ENCODE data around the gene NCR2.

The NCR2 gene

DNA sequence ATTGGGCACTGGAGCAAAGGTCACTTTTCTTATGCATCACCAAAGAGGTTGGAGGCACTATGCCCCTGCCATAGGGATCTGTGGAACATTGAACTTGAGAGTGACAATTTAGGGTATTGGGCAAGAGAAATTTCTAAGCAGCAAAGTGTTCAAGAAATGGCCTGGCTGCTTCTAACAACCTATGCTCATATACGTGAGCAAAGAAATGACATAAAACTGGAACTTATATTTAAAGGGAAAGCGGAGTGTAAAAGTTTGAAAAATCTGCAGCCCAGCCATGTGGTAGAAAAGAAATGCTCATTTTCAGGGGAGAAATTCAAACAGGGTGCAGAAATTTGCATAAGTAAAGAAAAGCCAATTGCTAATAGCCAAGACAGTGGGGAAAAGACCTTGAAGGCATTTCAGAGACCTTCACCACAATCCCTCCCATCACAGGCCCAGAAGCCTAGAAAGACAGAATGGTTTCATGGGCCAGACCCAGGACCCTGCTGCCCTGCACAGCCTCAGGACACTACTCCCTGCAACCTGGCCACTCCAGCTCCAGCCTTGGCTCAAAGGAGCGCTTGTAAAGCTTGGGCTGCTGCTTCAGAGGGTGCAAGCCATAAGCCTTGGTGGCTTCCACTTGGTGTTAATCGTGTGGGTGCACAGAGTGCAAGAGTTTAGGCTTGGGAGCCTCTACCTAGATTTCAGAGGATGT is 24.4 kb downstream of the NCR2 start:
- no peak for DNase-seq (ENCODE audit: low read depth in 3 of 3)

DNA sequence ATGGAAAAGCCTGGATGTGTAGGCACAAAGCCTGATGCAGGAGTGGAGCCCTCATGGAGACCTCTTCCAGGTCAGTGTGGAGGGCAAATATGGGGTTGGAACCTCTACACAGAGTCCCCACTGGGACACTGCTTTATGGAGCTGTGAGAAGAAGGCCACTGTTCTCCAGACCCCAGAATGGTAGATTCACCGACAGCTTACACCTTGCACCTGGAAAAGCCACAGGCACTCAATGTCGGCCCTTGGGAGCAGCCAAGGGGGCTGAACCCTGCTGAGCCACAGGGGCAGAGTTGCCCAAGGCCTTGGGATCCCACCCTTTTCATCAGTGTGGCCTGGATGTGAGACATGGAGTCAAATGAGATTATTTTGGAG is 24.9 kb downstream of the NCR2 start:
- no peak for DNase-seq (ENCODE audit: low read depth in 3 of 3)

DNA sequence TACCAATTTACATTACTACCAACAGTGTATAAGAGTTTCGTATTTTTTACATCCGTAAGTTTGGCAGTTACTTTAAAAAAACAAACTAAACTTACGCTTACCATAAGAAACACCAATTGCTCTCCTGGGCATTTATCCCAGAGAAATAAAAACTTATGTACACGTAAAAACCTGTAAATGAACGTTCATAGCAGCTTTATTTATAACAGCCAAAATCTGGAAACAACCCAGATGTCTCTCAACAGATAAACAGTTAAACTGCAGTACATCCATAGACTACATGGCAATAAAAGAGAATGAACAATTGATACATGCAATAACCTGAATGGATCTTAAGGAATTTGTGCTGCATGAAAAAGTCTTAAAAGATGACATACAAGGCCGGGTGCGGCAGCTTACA is 30.7 kb downstream of the NCR2 start:
- DNase-seq (ENCODE audit: low read depth in 3 of 3), result no peak

DNA sequence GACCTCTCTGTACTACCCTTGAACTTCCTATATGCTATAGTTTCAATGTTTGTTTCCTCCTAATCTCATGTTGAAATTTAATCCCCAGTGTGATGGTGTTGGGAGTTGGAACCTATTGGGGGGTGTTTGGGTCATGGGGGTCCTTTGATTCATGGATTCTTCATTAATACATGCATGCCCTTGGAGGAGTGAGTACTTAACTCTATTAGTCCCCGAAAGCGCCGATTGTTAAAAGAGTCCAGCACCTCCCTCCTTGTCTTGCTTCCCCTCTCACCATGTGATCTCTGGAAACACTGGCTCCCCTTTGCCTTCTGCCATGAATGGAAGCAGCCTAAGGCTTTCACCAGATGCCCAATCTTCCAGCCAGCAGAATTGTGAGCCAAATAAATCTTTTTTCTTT is 31.7 kb downstream of the NCR2 start:
- DNase-seq (ENCODE audit: low read depth in 3 of 3), result no peak

DNA sequence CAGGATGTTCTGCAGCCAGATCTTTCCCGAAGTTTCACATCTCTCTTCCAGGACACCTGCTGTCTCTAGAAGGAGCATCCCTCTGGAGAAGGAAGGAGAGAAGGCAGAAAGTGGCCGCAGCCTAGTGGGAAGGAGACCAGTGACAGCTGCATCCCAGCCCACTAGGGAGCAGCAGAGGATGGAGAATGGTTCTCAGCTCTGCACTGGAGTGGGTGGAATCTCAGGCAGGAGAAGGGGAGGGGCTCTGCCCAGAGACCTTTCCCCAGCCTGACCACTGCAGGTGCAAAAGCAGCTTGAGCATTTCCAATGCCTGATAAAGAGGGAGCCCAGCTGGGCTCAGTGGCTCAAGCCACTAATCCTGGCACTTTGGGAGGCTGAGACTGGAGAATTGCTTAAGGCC is 32.3 kb downstream of the NCR2 start:
- DNase-seq (ENCODE audit: low read depth in 3 of 3), result no peak

DNA sequence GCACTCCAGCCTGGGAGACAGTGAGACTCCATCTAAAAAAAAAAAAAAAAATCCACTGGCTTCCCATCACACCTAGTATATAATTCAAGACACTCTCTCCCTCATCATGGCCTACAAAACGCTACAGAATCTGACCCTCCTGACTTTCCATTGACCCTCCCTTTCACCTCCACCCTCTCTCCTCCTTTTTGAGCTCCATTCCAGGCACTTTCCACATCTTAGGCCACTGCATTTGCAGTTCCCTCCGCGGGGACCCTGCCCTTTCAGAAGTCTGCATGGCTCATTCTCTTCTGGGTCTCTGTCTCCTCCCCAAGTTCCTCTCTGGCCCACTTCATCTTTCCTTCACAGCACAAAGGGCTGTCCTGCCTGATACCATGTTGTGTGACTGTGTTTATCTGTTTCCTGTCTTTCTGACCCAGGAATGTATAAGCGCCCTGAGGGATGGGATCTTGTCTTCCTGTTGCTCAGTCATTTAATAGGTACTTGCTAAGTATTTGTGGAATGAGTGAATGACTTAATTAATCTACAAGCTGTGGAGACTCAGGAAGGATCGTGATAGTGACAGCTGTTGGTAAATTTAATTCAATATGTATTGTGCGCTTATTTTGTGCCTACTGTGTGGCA is 35.2 kb downstream of the NCR2 start:
- no peak for DNase-seq (ENCODE audit: low read depth in 3 of 3)

DNA sequence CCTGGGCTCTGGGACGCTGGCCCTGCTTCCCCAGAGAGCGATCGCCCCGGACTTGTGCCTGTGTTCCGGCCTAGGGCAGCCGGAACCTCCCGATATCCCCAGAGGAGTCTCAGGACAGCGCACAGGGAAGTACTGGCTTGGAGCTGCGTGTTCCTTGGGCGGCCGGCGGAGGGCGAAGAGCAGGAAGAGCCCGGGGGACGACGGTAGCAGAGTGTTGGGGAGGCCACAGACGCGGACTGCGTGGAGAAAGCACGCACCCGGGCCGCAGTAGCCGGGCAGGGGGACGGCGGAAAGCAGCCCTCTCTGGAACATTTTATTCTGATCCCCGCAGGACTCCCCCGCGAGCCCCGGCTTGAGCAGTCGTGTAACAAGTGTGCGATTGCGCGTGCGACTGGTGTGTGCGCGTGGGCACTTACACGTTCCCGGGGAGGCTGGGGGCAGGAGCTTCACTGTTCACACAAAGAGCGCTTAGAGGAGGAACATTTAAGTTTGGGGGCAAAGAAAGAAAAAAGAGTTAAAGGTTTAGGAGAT is 36.1 kb downstream of the NCR2 start:
- no peak for DNase-seq (ENCODE audit: low read depth in 3 of 3)

DNA sequence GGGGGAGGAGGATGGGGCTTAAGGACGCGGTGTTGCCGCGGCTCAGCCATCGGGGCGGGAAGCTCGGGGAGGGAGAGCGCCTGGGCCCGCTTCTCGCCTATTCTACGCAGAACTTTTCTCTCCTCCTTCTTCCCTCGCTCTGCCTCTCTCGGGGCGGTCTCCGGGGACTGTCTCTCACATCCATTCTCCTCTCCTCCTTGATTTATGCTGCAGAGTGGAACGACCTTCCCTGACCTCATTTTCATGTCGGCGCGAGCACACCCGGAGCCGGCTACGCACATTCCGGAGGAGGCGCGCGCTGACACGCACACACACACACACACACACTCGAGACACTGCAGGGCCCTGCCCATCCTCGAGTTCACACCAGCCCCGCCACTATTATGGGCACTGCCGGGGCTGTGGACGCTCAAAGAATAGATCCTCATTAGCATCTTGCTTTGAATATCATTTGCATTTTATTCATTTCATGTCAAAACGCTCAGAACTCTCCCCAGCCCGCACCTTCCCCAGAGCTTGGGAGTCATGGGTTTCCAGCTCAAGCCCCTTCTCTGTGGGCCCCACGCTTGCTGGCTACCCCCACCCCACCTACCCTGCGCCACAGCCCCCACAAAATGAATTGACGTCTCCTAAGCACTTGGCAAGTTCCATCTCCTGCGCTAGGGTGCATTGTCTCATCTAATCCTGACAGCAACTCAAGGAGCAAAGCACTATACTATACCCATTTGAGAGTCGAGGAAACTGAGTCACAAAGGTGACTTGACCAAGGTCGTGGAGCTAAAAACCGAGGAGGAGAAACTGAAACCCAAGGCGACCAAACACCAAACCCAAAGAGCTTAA is 36.8 kb downstream of the NCR2 start:
- no peak for DNase-seq (ENCODE audit: low read depth in 3 of 3)

DNA sequence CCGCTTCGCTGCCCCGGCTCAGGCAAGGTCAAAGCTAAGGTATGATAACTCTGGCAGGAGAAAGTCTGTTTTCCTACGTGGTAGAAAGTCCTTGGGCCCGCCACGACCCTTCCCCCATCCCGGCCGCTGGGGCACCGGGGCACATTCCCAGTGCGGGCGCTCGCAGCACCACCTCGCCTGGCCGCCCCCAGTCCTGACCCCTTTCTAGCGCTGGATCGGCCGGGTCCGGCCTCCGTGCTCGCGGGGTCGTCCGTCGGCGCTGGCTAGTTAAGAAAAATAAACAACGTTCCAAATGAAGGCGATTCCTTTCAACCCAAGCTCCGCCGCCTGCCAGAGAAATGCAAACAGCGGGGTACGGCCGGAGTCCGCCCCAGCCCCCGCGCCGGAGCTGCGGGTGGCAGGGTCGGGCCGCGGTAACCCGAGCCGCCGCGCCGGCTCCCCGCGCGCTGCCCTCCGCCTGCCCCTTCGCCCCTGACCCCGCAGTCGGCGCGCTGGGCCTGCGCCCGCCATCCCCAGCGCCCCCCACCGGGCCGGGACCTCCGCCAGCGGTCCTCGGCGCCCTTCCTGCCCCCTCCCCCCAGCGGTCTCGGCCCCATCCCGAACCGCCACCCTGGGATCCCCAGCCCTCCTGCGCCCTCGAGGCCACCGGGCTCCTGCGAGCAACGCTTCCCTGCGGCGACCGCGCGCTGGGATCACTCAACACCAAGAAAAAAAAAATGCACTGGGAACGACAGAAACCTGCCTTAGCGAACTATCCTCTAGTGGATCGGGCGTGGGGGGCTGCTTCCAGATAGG is 37.6 kb downstream of the NCR2 start:
- DNase-seq (ENCODE audit: low read depth in 3 of 3), result no peak

DNA sequence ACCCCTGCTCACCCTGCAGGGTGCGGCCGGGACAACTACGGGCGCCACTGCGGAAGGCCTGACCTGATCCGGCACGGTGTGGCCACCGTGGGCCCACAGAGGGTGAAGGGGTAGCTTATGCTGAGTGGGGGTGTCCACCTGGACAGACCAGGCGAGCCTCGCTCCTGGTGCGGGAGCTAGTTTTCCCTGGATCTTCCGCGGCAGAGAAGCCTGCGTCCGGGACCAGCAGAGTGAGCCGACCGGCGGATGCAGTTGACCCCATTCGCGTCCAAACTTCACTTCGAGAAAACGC is 38.2 kb downstream of the NCR2 start:
- no peak for DNase-seq (ENCODE audit: low read depth in 3 of 3)

DNA sequence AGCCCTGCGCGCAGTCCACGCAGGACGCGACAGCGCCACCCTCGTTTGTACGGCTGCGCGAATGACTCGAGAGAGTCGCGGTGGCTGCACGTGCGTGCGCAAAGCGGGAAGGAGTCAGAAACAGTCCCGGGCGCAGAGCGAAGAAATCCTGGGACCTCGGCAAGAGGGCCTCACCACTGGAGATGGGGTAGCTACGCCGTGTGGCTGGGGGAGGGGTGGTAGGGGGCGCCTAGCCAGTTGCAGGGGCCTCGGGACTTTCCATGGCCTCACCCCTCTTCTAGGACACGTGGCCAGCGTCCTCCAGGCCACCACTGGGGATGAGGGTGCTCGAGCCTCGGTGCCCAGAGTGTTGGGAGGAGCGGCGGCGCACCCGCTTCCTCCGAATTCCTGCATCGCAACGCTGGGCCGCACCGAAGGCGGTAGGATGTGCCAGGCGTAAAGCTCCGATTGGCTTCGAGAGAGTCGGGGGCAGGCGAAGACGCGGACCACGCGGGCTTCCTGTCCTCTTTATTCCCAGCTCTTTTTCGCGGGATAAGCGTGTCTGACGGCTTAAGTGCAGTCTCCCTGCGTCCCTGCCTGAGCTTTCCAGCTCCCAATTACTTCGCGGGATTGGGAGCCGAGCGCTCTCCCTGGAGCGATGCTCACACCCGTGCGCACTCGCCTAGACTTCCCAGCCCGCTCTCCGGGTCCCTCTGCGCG is 38.7 kb downstream of the NCR2 start:
- no peak for DNase-seq (ENCODE audit: low read depth in 3 of 3)

DNA sequence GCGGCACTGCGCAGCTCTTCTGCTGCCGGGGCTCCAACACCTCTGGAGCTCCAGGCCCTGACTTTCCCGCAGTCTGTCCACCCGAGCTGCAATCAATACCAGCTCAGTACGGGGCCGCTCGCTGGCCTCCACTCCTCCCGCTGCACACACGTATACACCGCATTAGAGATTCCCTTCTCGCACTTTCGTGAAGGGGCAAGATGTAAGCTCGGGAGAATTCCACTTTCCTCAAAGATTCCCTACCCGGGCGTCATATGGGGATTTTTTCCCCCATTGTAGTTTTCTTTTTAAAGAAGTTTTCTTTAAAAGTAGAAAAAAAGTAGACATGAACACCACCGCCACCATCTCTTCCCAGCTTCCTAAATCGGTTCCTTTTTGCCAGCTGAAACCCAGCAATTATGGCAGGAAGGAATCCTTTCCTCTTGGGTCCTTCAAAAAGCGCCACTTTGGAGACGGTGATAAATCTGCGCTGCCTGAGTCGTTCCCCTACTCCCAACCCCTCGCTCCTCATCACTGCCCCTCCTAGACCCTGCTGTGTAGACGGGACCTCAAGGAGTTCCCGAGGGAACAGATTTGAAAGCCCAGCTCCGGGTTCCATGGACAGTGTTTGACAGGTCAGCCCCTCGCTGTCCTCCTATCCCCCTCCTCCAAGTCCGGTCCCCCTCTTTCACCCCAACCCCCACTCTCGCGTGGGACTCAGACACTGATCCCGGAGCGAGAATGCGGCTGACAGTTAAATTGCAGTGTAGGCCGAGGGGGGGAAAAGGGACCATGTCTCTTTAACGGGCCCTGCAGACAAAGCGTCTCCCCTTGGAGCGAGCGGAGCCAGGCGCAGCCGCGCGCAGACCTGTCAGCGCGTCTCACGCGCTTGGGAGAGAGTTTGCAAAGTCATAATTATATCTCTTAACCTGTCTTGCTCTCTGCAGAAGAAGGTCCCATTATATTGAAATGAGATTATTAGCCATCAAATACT is 39.5 kb downstream of the NCR2 start:
- no peak for DNase-seq (ENCODE audit: low read depth in 3 of 3)

DNA sequence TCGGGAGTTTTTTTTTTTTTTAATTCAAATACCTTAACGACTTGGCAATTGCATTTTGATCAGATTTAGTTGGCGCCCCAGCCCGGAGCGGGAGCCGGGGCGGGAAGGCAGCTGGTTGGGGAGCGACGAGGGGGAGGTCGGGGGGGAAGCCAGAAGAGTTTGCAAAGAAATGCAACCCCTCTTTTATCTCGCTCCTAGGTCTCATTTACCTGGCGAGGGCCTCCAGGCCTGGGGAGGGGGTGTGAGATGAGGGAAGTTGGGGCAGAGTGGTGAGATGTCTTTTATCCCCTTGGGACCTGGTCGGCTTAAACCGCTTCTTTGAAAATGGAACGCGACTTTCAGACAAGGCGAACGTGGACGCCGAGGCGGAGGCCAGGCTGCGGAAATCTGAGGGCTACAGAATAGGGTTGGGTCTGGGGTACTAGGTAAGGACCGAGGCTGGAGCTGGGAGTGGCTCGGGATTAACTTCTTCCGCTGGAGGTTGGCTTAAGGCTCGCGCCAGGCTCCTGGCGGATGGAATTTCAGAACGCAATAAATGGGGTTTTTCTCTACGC is 40.3 kb downstream of the NCR2 start:
- no peak for DNase-seq (ENCODE audit: low read depth in 3 of 3)

DNA sequence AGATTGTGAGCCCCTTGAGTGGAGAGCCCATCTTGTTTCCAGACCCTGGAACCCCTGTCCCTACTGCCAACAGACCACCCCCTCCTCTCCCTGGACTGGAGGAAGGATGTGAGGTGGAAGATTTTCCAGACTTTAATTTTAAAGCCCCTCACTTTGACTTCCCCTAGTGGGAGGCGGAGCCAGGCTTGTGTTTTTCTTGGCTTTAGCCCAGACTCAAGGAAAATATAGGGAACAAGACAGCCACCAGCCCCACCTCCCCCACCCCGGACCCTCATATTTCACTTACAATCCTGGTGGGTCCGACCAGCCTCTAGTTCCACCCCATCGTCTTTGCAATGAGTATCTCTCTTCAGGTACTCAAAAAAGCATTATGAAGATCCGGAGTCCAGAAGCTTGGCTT is 40.8 kb downstream of the NCR2 start:
- no peak for DNase-seq (ENCODE audit: low read depth in 3 of 3)

DNA sequence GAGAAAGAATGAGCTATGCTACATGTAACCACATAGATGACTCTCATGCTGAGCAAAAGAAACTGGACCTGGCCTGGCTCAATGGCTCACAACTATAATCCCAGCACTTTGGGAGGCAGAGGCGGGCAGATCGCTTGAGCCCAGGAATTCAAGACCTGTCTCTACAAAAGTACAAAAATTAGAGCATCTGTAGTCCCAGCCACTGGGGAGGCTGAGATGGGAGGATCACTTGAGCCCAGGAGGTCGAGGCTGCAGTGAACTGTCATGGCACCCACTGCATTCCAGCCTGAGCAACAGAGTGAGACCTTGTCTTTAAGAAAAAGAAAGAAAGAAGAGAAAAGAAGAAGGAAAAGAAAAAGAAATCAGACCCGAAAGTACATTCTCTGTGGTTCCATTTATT is 41.7 kb downstream of the NCR2 start:
- DNase-seq (ENCODE audit: low read depth in 3 of 3), result no peak

DNA sequence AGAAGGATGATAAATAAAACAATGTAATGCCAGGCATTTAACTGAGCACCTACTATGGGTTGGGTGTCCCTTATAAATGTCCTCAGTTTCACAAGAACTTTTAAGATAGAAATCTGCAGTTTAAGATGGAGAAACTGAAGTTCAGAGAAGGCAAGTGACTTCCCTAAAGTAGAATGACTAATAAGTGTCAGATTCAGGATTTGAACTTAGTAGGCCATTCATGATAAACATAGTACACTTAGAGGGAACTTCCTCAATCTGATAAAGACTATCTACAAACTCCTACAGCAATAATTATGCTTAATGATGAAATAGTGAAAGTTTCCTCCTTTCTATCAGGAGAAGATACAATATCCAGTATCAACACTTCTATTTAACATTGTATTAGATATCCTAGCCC is 43.9 kb downstream of the NCR2 start:
- no peak for DNase-seq (ENCODE audit: low read depth in 3 of 3)

DNA sequence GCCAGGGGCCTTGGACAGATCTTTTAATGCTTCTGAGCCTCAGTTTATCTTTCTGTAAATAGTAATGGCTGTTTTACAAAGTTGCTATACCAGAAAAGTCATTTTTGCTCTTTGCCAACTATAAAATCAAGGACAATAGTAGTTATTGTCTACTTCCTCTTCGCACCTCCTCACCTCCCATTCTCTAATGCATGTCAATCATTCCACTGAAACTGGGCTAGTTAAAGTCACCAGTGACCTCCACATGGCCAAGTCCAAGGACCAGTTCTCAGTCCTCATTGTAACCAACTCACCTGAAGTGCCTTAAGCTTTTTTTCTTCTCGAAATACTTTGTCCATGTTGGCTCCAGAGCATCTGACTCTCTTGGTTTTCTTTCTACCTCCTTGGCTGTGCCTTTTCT is 51.2 kb downstream of the NCR2 start:
- DNase-seq (ENCODE audit: low read depth in 3 of 3), result no peak

DNA sequence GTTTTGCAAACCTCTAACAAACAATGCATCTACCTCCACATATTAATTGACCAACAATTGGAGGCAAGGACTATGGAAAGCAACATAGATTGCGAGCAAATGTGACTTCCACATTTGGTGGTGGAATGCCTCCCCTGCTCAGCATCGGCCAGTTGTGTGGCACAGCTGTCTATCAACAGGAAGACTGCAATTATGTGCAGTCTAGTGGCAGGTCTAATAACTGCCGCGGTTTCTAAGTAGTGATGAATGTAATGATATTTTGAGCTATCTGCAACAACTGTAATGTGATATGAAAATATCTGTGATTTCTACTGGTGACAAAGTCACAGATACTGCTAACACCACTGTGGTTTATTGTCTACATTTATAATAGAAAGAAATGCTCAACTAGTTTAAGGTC is 56.8 kb downstream of the NCR2 start:
- no peak for DNase-seq (ENCODE audit: low read depth in 3 of 3)

DNA sequence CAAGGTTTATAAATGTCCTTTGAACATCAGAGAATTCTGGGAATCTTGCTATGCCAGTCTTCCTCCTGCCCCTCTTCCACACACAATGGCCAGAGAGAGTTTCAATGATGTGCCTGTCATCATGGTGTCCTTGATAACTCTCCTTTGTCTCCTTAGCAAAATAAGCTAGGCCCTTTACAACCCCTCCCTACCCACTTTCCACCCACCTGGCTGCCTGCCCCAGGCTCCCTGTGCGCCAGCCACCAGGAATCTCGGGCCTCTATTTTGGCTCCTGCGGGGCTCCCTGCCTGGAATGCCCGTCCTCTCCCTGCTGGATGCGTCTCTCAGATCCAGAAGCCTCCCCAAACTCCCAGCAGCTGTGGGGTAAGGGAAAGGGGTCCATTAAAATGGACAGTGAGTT is 60.9 kb downstream of the NCR2 start:
- DNase-seq (ENCODE audit: low read depth in 3 of 3), result no peak

DNA sequence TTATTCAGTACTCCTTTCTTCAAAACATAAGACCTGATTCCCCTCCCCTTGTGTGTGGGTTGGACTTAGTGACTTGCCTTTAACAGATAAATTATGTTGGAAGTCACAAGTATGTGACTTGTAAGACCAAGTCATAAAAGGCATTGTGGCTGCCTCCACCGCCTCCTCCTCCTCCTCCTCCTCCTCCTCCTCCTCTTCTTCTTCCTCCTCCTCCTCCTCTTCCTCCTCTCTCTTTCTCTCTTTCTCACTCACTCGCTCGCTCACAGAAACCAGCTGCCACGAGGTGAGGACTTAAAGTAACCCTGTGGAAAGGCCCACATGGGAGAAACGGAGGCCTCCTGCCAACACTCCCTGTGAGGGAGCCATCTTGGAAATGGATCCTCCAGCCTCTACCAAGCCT is 64.0 kb downstream of the NCR2 start:
- DNase-seq (ENCODE audit: low read depth in 3 of 3), result no peak

Data from stimulated activated CD4-positive, alpha-beta T cell treated with anti-CD3 and anti-CD28 coated beads, TNF-alpha, amount 100 ng/mL, for 48 hours (primary cell).